NCI-H146 treated with DMSO at 0.1 percent for 48 hours (cell line): ENCODE results near the gene BCL2L12.

Experiments
- DNase-seq: peaks from one replicate; lab custom pipeline; 2025; ENCODE audit not compliant: unreplicated experiment; lab: John Stamatoyannopoulos, UW

BCL2L12 gene

DNA sequence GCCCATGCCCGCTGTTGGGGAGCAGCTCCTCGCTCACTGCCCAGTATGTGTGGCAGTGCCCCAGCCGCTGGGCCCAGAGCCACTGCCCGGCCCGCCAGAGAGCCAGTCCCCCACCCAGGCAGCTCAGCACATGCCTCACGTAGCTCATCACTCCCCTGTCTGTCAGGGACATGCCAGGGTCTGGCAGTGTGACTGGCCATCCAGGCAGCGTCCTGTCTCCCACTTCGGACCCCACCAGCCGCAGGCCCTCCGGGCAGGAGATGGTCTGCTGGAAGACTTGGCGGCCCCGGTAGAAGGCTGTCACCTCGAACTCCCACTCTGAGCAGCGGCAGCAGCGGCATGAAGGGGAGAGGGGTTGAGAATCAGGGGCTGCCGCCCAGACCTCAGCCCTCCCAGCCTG is 3.7 kb upstream of the BCL2L12 start:
- DNase-seq = no peak

GRCh38 chr19:49663224-49663623 is 2.5 kb upstream of the BCL2L12 start:
- no peak for DNase-seq

DNA sequence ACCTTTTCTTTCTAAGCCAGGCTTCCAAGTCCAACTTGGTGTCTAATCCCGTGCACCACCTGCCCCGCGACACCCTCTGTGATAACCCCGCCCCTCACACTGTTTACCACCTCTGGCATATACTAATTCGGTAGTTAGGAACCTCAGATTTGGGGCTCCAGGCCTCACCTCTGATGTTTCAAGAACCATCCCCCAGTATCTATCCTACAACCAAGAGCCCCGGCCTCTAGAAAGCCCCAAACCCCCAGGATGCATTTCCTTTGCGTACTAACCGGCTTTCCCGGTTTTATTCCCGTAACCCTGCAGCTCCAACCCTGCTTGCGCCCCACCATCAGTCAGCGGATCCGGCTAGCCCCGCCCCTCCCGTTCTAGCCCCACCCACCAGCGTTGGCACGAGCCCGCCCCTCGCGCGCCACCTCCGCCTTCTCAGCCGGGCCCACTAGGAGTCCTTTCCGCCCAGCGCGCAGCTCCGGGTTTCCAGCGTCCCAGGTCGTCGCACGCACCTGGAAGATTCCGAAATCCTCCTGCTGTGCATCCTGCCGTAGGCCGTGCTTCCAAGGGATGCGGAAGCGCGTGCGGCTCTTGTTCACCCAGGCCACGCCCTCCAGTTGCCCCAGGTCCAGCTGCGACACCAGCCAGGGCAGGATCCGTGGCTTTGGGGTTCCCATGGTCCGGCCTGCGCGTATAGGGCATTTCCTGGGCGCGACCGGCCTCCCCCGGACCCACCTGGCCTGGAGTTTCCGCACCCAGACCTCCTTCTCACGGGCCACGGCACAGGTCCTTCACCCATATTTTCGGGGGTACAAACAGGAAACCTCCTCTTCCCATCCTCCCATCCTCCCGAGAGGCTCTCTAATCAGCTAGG is 1.3 kb upstream of the BCL2L12 start:
- peak; percentile 90 for DNase-seq

GRCh38 chr19:49665036-49665350 is 740 bp upstream of the BCL2L12 start:
- no peak for DNase-seq

- DNase-seq = no peak
Measured at GRCh38 chr19:49666120-49666444, 349 bp downstream of the BCL2L12 start.

- no peak for DNase-seq
Measured at GRCh38 chr19:49667473-49667872, 1.7 kb downstream of the BCL2L12 start.

DNA sequence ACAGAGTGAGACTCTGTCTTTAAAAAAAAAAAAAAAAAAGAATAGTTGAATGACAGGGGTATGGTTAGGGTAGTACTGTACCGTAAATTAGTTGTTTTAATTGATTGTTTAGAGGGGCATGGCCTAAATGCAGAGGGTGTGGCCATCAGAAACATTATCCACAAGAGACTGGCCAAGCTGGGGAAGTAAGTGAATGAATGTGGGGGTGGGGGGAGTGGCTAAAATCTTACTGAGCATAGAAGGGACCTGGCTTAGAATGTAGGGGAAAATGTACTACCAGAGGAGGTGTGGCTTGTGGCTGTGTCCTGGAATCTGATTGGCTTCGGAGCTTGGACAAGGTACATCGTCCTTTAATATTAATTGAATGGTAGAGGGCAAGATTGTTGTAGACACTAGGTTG is 3.8 kb downstream of the BCL2L12 start:
- no peak for DNase-seq

DNA sequence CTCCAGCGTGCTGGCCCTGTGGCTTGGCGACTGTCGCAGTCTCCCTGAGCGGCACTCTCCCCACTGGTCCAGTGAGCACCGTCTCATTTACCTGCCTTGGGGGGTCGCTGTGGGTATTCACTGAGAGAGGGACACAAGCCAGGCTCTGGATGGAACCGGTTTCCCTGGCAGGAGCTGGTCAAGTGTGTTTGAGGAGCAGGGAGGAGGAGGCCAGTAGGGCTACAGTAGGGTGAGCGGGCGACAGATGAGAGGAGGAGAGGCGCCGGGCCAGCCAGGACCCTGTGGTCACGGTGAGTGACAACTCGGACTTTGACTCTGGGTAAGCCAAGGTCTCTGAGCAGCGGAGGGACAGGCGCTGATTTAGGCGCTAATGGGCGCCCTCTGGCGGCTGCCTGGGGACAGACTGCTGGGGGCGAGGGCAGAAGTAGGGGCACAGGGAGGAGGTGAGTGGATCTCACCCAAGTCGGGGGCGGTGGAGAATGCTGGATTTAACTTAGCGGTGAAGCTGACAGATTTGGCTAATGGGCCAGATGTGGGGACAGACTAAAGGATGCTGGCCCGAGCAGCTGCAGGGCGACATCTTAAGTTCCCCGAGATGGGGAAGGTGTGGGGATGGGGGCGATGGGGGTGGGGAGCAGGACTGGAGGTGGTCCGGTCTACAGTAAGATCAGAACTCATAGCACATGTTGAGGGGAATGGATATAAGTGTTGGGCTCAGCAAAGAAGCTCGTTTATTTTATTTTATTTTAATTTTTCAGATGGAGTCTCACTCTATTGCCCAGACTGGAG is 6.6 kb downstream of the BCL2L12 start:
- peak; percentile 80 for DNase-seq

- peak; percentile 96 for DNase-seq
Measured at GRCh38 chr19:49676136-49676783, 10.5 kb downstream of the BCL2L12 start.

- peak; percentile 99 for DNase-seq
Measured at GRCh38 chr19:49676784-49677230, 11.1 kb downstream of the BCL2L12 start.

DNA sequence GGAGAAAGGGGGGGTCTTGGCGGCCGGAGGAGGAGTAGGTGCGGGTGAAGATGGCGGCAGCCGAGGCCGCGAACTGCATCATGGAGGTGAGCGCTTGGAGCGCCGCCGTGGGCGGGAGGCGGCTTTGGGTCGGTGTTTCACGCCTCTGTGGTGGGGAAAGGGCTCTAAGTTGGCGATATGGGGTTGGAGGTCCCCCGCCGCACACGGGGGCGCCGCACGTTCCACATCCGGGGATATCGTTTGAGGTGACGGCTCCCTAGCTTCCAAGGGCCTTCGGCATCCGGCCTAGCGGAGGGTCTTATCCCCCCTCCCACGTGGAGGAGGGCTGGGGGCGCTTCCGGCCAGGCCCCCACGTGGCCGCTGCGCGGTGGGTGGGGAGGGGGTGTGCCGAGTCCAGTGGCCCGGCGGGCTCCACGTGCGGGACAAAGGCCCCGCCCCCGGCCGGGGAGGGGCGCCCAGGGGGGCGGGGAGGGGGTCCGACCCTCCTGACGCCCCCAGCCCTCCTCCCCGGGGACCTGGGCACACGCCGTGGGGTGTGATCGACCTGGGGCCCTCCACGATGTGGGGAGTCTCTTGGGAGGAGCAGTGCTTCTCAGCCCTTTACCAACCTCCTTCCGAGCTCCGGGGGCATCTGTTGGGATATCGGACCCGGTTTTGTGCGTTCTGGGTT is 11.6 kb downstream of the BCL2L12 start, which contains the start of gene PRMT1:
Gene PRMT1, plus strand, starts transcription at position 41 of the 670 bp plus-strand sequence. Its CDS starts 10 bp downstream, at position 51.
- peak; percentile 45 for DNase-seq

DNA sequence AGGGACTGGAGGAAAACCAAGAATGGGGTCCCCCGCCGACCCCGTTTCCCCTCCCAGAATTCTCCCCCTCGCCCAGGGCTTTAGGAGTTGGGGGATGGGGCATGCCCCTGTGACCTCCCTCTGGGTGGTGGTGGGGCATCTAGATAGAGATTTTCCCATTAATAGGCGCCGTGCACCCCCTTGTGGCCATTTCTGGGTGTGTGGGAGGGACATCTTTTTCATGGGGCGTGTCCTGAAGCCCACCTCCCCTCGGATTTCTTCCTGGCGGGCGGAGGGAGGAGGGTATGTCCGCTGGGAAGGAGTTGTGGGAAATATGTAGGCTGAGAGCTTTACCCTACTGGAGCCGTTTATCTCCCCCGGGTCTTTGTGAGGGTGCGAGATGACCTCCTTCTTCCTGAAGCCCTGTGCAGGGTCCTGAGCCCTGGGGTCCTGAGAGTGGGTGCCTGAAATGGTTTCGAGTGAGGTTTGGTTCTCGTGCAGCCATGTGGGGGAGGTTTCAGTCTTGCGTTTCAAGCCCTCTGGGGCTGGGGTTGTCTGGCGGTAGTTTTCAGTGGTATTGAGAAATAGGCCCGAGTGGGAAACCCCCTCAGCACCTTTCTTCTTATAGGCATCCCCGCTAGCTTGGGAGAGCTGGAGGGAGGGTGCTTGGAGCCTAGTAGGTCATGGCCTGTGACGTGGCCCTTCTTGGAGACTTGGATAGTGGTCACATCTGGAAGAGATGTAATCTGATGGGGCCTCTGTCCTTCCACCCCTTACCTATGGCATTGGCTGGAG is 12.4 kb downstream of the BCL2L12 start:
- DNase-seq = peak; percentile 41

GRCh38 chr19:49678985-49679770 is 13.4 kb downstream of the BCL2L12 start:
- DNase-seq = no peak

- no peak for DNase-seq
Measured at GRCh38 chr19:49679771-49680413, 14.2 kb downstream of the BCL2L12 start.

- peak; percentile 84 for DNase-seq
Measured at GRCh38 chr19:49680421-49681351, 15.0 kb downstream of the BCL2L12 start.

- DNase-seq = no peak
Measured at GRCh38 chr19:49681830-49682229, 16.1 kb downstream of the BCL2L12 start.

DNA sequence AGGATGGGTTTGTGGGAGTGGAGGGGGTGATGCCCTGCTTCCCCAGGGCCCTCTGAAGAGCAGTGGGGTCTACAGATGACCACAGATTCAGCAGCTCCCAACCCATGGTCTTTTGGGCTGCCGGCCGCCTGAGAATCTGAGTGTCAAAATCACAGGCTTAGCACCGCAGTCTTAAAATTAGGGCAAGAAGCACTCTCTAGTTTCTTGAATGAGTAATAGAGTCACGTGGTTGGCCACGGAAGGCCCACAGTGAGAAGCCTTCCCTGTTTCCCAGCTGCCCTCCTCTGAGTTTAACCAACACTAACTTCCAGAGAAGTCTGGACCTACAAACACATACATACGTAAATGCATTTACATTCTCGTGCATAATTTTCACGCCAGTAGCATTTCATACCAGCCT is 16.5 kb downstream of the BCL2L12 start:
- DNase-seq = no peak

GRCh38 chr19:49683814-49684250 is 18.1 kb downstream of the BCL2L12 start:
- DNase-seq = no peak
